H1 (cell line): ENCODE results near the gene UBAP1L. TPM values are rescaled to one million over a fixed set of nuclear protein-coding genes. Genes with fewer than 3 reads are reported as not detected.

Source experiments
- CTCF ChIA-PET: fragments of 300-600 bp; sonication (Branson Sonifier 250); formaldehyde crosslinking; loops from one replicate; lab custom pipeline; 2021; ENCODE audit not compliant: partially characterized antibody; lab: Charles Lee
- POLR2A ChIA-PET: fragments of 300-600 bp; sonication (Branson Sonifier 250); formaldehyde crosslinking; loops from one replicate; lab custom pipeline; 2021; ENCODE audit warnings: inconsistent platforms; ENCODE audit not compliant: partially characterized antibody; lab: Charles Lee
- DNase-seq, 2 experiments: peaks; one replicate each; pipeline versions ENCODE4 v3.0.0 to v3.0.0-alpha.2; 2010 to 2022; ENCODE audit warnings: low spot score in 2 of 2, low read depth in 1 of 2, mixed read lengths in 1 of 2
- FAIRE-seq: peaks from 2 replicates; lab custom pipeline; 2011; peaks lifted over from hg19 to GRCh38; lab: Jason Lieb, UNC
- H2AFZ ChIP-seq: 2 replicates; pipeline ENCODE4 v1.8.1; 2012; ENCODE audit warnings: low read length, inconsistent platforms
- H2AK5ac ChIP-seq: 2 replicates; pipeline ENCODE4 v1.6.1; 2013; ENCODE audit warnings: low read depth, low read length
- H2BK120ac ChIP-seq: replicated peaks from 2 replicates; pipeline ENCODE3; 2013; ENCODE audit warnings: low read depth, low read length, inconsistent platforms
- H2BK12ac ChIP-seq: 2 replicates; pipeline ENCODE4 v1.6.1; 2013; ENCODE audit warnings: low read depth, low read length
- H2BK15ac ChIP-seq: 2 replicates; pipeline ENCODE4 v1.6.1; 2013; ENCODE audit warnings: low read length
- H2BK20ac ChIP-seq: 2 replicates; pipeline ENCODE4 v1.6.1; 2013; ENCODE audit warnings: low read length
- H2BK5ac ChIP-seq: 2 replicates; pipeline ENCODE4 v1.6.1; 2013; ENCODE audit warnings: low read depth, low read length
- H3K14ac ChIP-seq: 2 replicates; pipeline ENCODE4 v1.6.1; 2013; ENCODE audit warnings: inconsistent platforms; ENCODE audit not compliant: insufficient read length
- H3K18ac ChIP-seq: 2 replicates; pipeline ENCODE4 v1.6.1; 2013; ENCODE audit warnings: low read length; ENCODE audit errors: extremely low read depth
- H3K23ac ChIP-seq: 2 replicates; pipeline ENCODE4 v1.6.1; 2013; ENCODE audit warnings: inconsistent platforms; ENCODE audit not compliant: insufficient read length
- H3K23me2 ChIP-seq: 2 replicates; pipeline ENCODE4 v1.6.1; 2013; ENCODE audit warnings: low read depth, low read length
- H3K27ac ChIP-seq: 2 replicates; pipeline ENCODE4 v1.6.1; 2011; ENCODE audit warnings: low read depth, low read length, inconsistent platforms
- H3K27me3 ChIP-seq, 4 experiments: replicated peaks in 1 of 4; 1 replicate in 1 of 4; 2 replicates in 3 of 4; pipeline versions ENCODE4 v1.6.1 to v1.8.1; 2011 to 2013; ENCODE audit warnings: low read length in 3 of 4, mild to moderate bottlenecking in 3 of 4, inconsistent platforms in 2 of 4, mixed read lengths in 2 of 4, moderate library complexity in 1 of 4; ENCODE audit not compliant: control insufficient read depth in 3 of 4, insufficient read depth in 3 of 4; ENCODE audit errors: extremely low read depth in 1 of 4
- H3K36me3 ChIP-seq, 4 experiments: 2 replicates each; pipeline versions ENCODE4 v1.6.1 to v1.8.1; 2011 to 2013; ENCODE audit warnings: mild to moderate bottlenecking in 4 of 4, low read length in 3 of 4, moderate library complexity in 2 of 4, control low read depth in 1 of 4, inconsistent platforms in 1 of 4; ENCODE audit not compliant: insufficient read depth in 4 of 4, control insufficient read depth in 2 of 4
- H3K4ac ChIP-seq: replicated peaks from 2 replicates; pipeline ENCODE3; 2013; ENCODE audit warnings: low read length, low read depth, mixed read lengths, inconsistent platforms; ENCODE audit not compliant: insufficient read length
- H3K4me1 ChIP-seq, 4 experiments: replicated peaks in 1 of 4; 1 replicate in 1 of 4; 2 replicates in 3 of 4; pipeline versions ENCODE4 v1.6.1 to v1.8.1; 2011 to 2013; ENCODE audit warnings: low read length in 3 of 4, inconsistent platforms in 2 of 4, mixed read lengths in 1 of 4; ENCODE audit not compliant: insufficient read depth in 4 of 4, control insufficient read depth in 3 of 4
- H3K4me2 ChIP-seq, 2 experiments: 2 replicates each; pipeline versions ENCODE4 v1.6.1 to v1.8.1; 2011 to 2013; ENCODE audit warnings: low read depth in 2 of 2, low read length in 2 of 2, control low read depth in 1 of 2, inconsistent platforms in 1 of 2, mild to moderate bottlenecking in 1 of 2; ENCODE audit not compliant: insufficient read depth in 1 of 2
- H3K4me3 ChIP-seq, 4 experiments: fragments of 200-600, 300-600 bp in 1 of 4; sonication (generic), shearing (Covaris generic), sonication (Bioruptor Twin) in 1 of 4; 2 replicates each; pipeline versions ENCODE4 v1.5.1 to v1.8.1; 2011 to 2016; ENCODE audit warnings: low read length in 4 of 4, low read depth in 3 of 4, control low read depth in 2 of 4, inconsistent platforms in 2 of 4, mild to moderate bottlenecking in 2 of 4, mixed read lengths in 1 of 4, moderate library complexity in 1 of 4; ENCODE audit not compliant: insufficient read depth in 2 of 4; ENCODE audit errors: extremely low read depth in 1 of 4
- H3K56ac ChIP-seq: replicated peaks from 2 replicates; pipeline ENCODE3; 2013; ENCODE audit warnings: low read depth, mild to moderate bottlenecking, mixed read lengths, low read length, inconsistent platforms; ENCODE audit not compliant: insufficient read length
- H3K79me1 ChIP-seq: 2 replicates; pipeline ENCODE4 v1.6.1; 2013; ENCODE audit warnings: low read depth, low read length, control low read depth
- H3K79me2 ChIP-seq, 2 experiments: 2 replicates each; pipeline versions ENCODE4 v1.6.1 to v1.8.1; 2012 to 2013; ENCODE audit warnings: low read length in 2 of 2, mild to moderate bottlenecking in 2 of 2, inconsistent platforms in 1 of 2; ENCODE audit not compliant: insufficient read depth in 2 of 2, control insufficient read depth in 1 of 2
- H3K9ac ChIP-seq, 4 experiments: replicated peaks in 1 of 4; 1 replicate in 1 of 4; 2 replicates in 3 of 4; pipeline versions ENCODE4 v1.6.1 to v1.8.1; 2011 to 2013; ENCODE audit warnings: low read depth in 3 of 4, low read length in 3 of 4, control low read depth in 2 of 4, mild to moderate bottlenecking in 2 of 4, moderate library complexity in 2 of 4, inconsistent platforms in 1 of 4; ENCODE audit errors: extremely low read depth in 1 of 4
- H3K9me3 ChIP-seq, 2 experiments: 2 replicates each; pipeline versions ENCODE4 v1.6.1 to v1.8.1; 2012 to 2013; ENCODE audit warnings: mild to moderate bottlenecking in 2 of 2, moderate library complexity in 2 of 2, control low read depth in 1 of 2, inconsistent platforms in 1 of 2, low read depth in 1 of 2, low read length in 1 of 2, mixed read lengths in 1 of 2; ENCODE audit not compliant: insufficient read depth in 2 of 2
- H4K20me1 ChIP-seq, 2 experiments: replicated peaks in 1 of 2; 2 replicates each; pipeline versions ENCODE3 to v1.8.1; 2011 to 2013; ENCODE audit warnings: inconsistent platforms in 2 of 2, low read length in 2 of 2, mild to moderate bottlenecking in 1 of 2; ENCODE audit not compliant: insufficient read depth in 2 of 2, control insufficient read depth in 1 of 2
- H4K5ac ChIP-seq: 2 replicates; pipeline ENCODE4 v1.6.1; 2013; ENCODE audit warnings: low read length, low read depth, mixed read lengths, inconsistent platforms; ENCODE audit not compliant: insufficient read length
- H4K8ac ChIP-seq: 2 replicates; pipeline ENCODE4 v1.8.0; 2013; ENCODE audit warnings: mild to moderate bottlenecking, moderate library complexity, low read length, inconsistent platforms; ENCODE audit not compliant: insufficient read depth; ENCODE audit errors: extremely low read depth
- H4K91ac ChIP-seq: replicated peaks from 2 replicates; pipeline ENCODE3; 2013; ENCODE audit warnings: low read length, mixed read lengths, inconsistent platforms; ENCODE audit not compliant: insufficient read length
- GABPA ChIP-seq: IDR thresholded peaks from 2 replicates; pipeline ENCODE4 v1.6.1; 2011; ENCODE audit warnings: mild to moderate bottlenecking, low read length, moderate library complexity, borderline replicate concordance; ENCODE audit not compliant: insufficient read depth
- POLR2AphosphoS5 ChIP-seq: IDR thresholded peaks from 2 replicates; pipeline ENCODE4 v1.6.1; 2011; ENCODE audit warnings: low read depth, low read length
- SP1 ChIP-seq: IDR thresholded peaks from 2 replicates; pipeline ENCODE4 v1.6.1; 2011; ENCODE audit warnings: low read depth, low read length
- TCF12 ChIP-seq: IDR thresholded peaks from 2 replicates; pipeline ENCODE4 v1.6.1; 2011; ENCODE audit warnings: low read depth, mild to moderate bottlenecking, low read length
- WGBS, 2 experiments: shearing (Covaris generic) in 1 of 2; methylation state at CpG; one replicate each; pipeline versions ENCODE4 v1.1.6 to v1.1.7; 2013 to 2015; ENCODE audit warnings: low lambda C conversion rate in 2 of 2, mixed read lengths in 2 of 2, inconsistent platforms in 1 of 2, low coverage in 1 of 2, missing lambda C conversion rate in 1 of 2; ENCODE audit not compliant: insufficient replicate concordance in 2 of 2, insufficient coverage in 1 of 2, insufficient read length in 1 of 2; ENCODE audit errors: extremely low coverage in 1 of 2, missing lambda C conversion rate in 1 of 2; 5-methylcytosine and 5-hydroxymethylcytosine counted together
- polyA plus RNA-seq, 7 experiments: library from polyadenylated mRNA; depleted of rRNA in 3 of 7; stranded (reverse) in 5 of 7; unstranded in 2 of 7; fragments of >200 nt in 5 of 7; fragments of 200-250 nt in 2 of 7; gene quantifications; 1 replicate in 5 of 7; 2 replicates in 1 of 7; 4 replicates in 1 of 7; pipeline versions ENCODE4 v1.2.1 to v1.2.3, GENCODE V29; 2011 to 2013; ENCODE audit warnings: missing spikeins in 2 of 7, mixed read lengths in 2 of 7
- total RNA-seq: library from RNA; stranded (reverse); fragmentation: NEBNext Ultra II Directional; extraction: Animal tissue kit (Norgen Biotek cat#: 25700); gene quantifications from 2 replicates; pipeline ENCODE4 v1.2.1, GENCODE V29; 2021

Gene UBAP1L
- total and polyA plus RNA-seq, 2 of the 8 experiments (the other 6 are each of a cell fraction or from before 2014, with no cell fraction given), result 0.67 to 1.7 TPM

GRCh38 chr15:65044724-65045481 lies 70.1 kb downstream of the UBAP1L start, which contains the start of gene SLC51B:
SLC51B (plus strand) TSS chr15:65045387; CDS start chr15:65050005, 4,618 bp downstream.
- Histone ChIP-seq H2AFZ (no peak within 1 kb of the TSS), H3K23ac (no peak within 1 kb of the TSS), H3K18ac (no peak within 1 kb of the TSS), H3K23me2 (no peaks in the 10 kb centered on the region), H3K4ac (no peak within 1 kb of the TSS), H2AK5ac (no peak within 1 kb of the TSS), H3K4me2 (no peak within 1 kb of the TSS), H3K56ac (no peak within 1 kb of the TSS), H3K27me3 (no peaks in the 10 kb centered on the region; a peak in 2 of 7 replicates), H3K4me3 (no peak within 1 kb of the TSS), H4K8ac (no peak within 1 kb of the TSS), H3K27ac (no peak within 1 kb of the TSS), H3K9me3 (no peaks in the 10 kb centered on the region), H4K20me1 (no peaks in the 10 kb centered on the region), H3K9ac (no peak within 1 kb of the TSS), H3K79me1 (no peaks in the 10 kb centered on the region), H4K5ac (no peak within 1 kb of the TSS), H2BK120ac (no peak within 1 kb of the TSS), H3K36me3 (no peaks in the 10 kb centered on the region), H3K14ac (no peak within 1 kb of the TSS), H2BK20ac (no peak within 1 kb of the TSS), H2BK15ac (no peak within 1 kb of the TSS), H2BK5ac (no peak within 1 kb of the TSS), H3K79me2 (no peaks in the 10 kb centered on the region), H3K4me1 (no peaks in the 10 kb centered on the region; a peak in 1 of 7 replicates), H2BK12ac (no peak within 1 kb of the TSS), H4K91ac (no peak within 1 kb of the TSS)
- CTCF ChIA-PET, result interaction anchor here (1.3 to 33.2 kb wide), 4 partner anchors 9 to 57 kb away, joined by 4 to 1213 read pairs (median 42); partner anchors contain the start of genes KBTBD13 and RASL12
- DNase-seq, result no peak
- POLR2A ChIA-PET, result interaction anchor here (1.8 kb wide), 1 partner anchor 23 kb away, joined by 4 read pairs; no protein-coding TSS in a partner anchor
- TF ChIP-seq POLR2AphosphoS5 (no peak), TCF12 (no peak), SP1 (no peak), GABPA (no peak)
- no peak for FAIRE-seq
- WGBS, 2 experiments, result 85% methylated on average over 7 of the region's 7 CpGs; no CpG with 5 or more reads in 1 of the 2 experiments
